Type B pancreatic cell (in vitro differentiated cells): ENCODE measurements around the gene SHF. TPM values are rescaled to one million over a fixed set of nuclear protein-coding genes. Genes with fewer than 3 reads are reported as not detected.
A peak's percentile ranks its signal among the peaks of the same experiment; 100 is the strongest.
"Not testable (repeated sequence)": the region's sequence is repeated elsewhere in the genome, so short reads cannot be mapped to it uniquely, and the experiment has no call there.

Source experiments
- DNase-seq: peaks from one replicate; pipeline ENCODE4 v3.0.0; 2021; ENCODE audit warnings: mixed read lengths; ENCODE audit not compliant: unreplicated experiment; ENCODE audit errors: extremely low spot score
- H3K27ac Mint-ChIP-seq: 2 replicates; pipeline ENCODE4 v1.8.0; 2021; ENCODE audit warnings: mild to moderate bottlenecking, mixed read lengths
- H3K27me3 Mint-ChIP-seq: 2 replicates; pipeline ENCODE4 v1.8.0; 2021; ENCODE audit warnings: mixed read lengths
- H3K36me3 Mint-ChIP-seq: 2 replicates; pipeline ENCODE4 v1.8.0; 2021; ENCODE audit warnings: mixed read lengths
- H3K4me1 Mint-ChIP-seq: one replicate; pipeline ENCODE4 v1.8.0; 2021; ENCODE audit warnings: mixed read lengths; ENCODE audit not compliant: unreplicated experiment
- H3K4me3 Mint-ChIP-seq: 2 replicates; pipeline ENCODE4 v1.8.0; 2021; ENCODE audit warnings: mild to moderate bottlenecking, mixed read lengths
- H3K9me3 Mint-ChIP-seq: 2 replicates; pipeline ENCODE4 v1.8.0; 2021; ENCODE audit warnings: mixed read lengths
- CTCF ChIP-seq: fragments of 200-600 bp; sonication (generic); conservative IDR thresholded peaks from 2 replicates; pipeline ENCODE4 v1.5.0; 2021; ENCODE audit warnings: antibody characterized with exemption, mild to moderate bottlenecking
- long read RNA-seq: library from polyadenylated mRNA; unstranded; transcript quantifications from one replicate; pipeline ENCODE4 v2.0.0, GENCODE V29; 2020
- total RNA-seq: library from RNA; stranded (reverse); gene quantifications from 2 replicates; pipeline ENCODE4 v1.2.1, GENCODE V29; 2021; ENCODE audit warnings: low replicate concordance

SHF gene
- total RNA-seq: 10.9 and 29.0 TPM in 2 replicates
- long read RNA-seq, partial matches to known transcripts: 1 of 3 reads
- long read RNA-seq, other reads (novel, unspliced or antisense): 2 of 3 reads

- Mint-ChIP-seq H3K9me3 (no peaks in the 10 kb centered on the region), H3K36me3 (no peaks in the 10 kb centered on the region), H3K27me3 (peaks cover 12% of the 10 kb centered on the region), H3K27ac (peak within 1 kb of the TSS; percentile 86), H3K4me1 (peaks cover 33% of the 10 kb centered on the region), H3K4me3 (peak within 1 kb of the TSS; percentile 96)
- no peak for DNase-seq
- TF ChIP-seq CTCF: no peak
Observed at GRCh38 chr15:45187894-45188830, at the start of gene SHF. Gene SHF (minus strand): TSS chr15:45187966. CDS start chr15:45187951, 15 bp downstream.

- not testable (repeated sequence) for H3K36me3 Mint-ChIP-seq, H3K4me1 Mint-ChIP-seq, H3K27ac Mint-ChIP-seq, DNase-seq, H3K27me3 Mint-ChIP-seq
- Mint-ChIP-seq H3K9me3 (peaks cover 20% of the 10 kb centered on the region), H3K4me3 (peak overlapping the region; percentile 15)
Observed at GRCh38 chr15:45236806-45237205, 49.0 kb upstream of the SHF start.

- no peak for TF ChIP-seq CTCF
- DNase-seq: no peak
- H3K27ac Mint-ChIP-seq: no peak overlapping the region
- H3K27me3 Mint-ChIP-seq: no peaks in the 10 kb centered on the region
- no peak overlapping the region for H3K4me3 Mint-ChIP-seq
- H3K4me1 Mint-ChIP-seq: peaks cover 5% of the 10 kb centered on the region
- H3K9me3 Mint-ChIP-seq: peaks cover 14% of the 10 kb centered on the region
- H3K36me3 Mint-ChIP-seq: no peaks in the 10 kb centered on the region
Observed at GRCh38 chr15:45234562-45235235, 46.9 kb upstream of the SHF start.

GRCh38 chr15:45231864-45232562 is 44.2 kb upstream of the SHF start:
- no peak for DNase-seq
- no peak overlapping the region for H3K27ac Mint-ChIP-seq
- H3K36me3 Mint-ChIP-seq: no peaks in the 10 kb centered on the region
- H3K27me3 Mint-ChIP-seq: no peaks in the 10 kb centered on the region
- H3K4me3 Mint-ChIP-seq: no peak overlapping the region
- H3K9me3 Mint-ChIP-seq: peaks cover 11% of the 10 kb centered on the region
- TF ChIP-seq CTCF: no peak
- peaks cover 2% of the 10 kb centered on the region for H3K4me1 Mint-ChIP-seq

GRCh38 chr15:45231132-45231531 is 43.4 kb upstream of the SHF start:
- no peak overlapping the region for H3K4me3 Mint-ChIP-seq
- H3K36me3 Mint-ChIP-seq: no peaks in the 10 kb centered on the region
- no peaks in the 10 kb centered on the region for H3K27me3 Mint-ChIP-seq
- no peak overlapping the region for H3K27ac Mint-ChIP-seq
- H3K9me3 Mint-ChIP-seq: peaks cover 4% of the 10 kb centered on the region
- no peak for DNase-seq
- no peak for TF ChIP-seq CTCF
- H3K4me1 Mint-ChIP-seq: no peaks in the 10 kb centered on the region
